Esophagus muscularis mucosa (tissue), 4 donors: ENCODE data around the gene L3MBTL2. TPM values are rescaled to one million over a fixed set of nuclear protein-coding genes. Genes with fewer than 3 reads are reported as not detected.

ENCODE experiments used
- DNase-seq: peaks from one replicate; pipeline ENCODE4 v3.0.0-alpha.2; 2017; ENCODE audit errors: extremely low spot score
- H3K27ac ChIP-seq, 4 donors: fragments of 200-600 bp; sonication (generic); replicated peaks in 1 of 4; 1 replicate in 3 of 4; 2 replicates in 1 of 4; pipeline ENCODE4 v1.5.1; 2016 to 2019; ENCODE audit warnings: mild to moderate bottlenecking in 1 of 4
- H3K27me3 ChIP-seq, 4 donors: fragments of 200-600 bp; sonication (generic); one replicate each; pipeline versions ENCODE4 v1.5.1 to v1.6.0; 2016 to 2019
- H3K36me3 ChIP-seq, 4 donors: fragments of 200-600 bp; sonication (generic); one replicate each; pipeline ENCODE4 v1.5.1; 2016 to 2019
- H3K4me1 ChIP-seq, 4 donors: fragments of 200-600 bp; sonication (generic); one replicate each; pipeline ENCODE4 v1.5.1; 2016 to 2019
- H3K4me3 ChIP-seq, 4 donors: fragments of 200-600 bp; sonication (generic); 1 replicate in 2 of 4; 2 replicates in 2 of 4; pipeline ENCODE4 v1.5.1; 2016 to 2019; ENCODE audit warnings: mild to moderate bottlenecking in 4 of 4, moderate library complexity in 1 of 4
- H3K9me3 ChIP-seq, 4 donors: fragments of 200-600 bp; sonication (generic); 1 replicate in 3 of 4; 2 replicates in 1 of 4; pipeline ENCODE4 v1.5.1; 2016 to 2019
- CTCF ChIP-seq, 3 experiments: fragments of 200-600 bp in 2 of 3; fragments of 450-650 bp in 1 of 3; sonication (generic) in 2 of 3; IDR thresholded peaks; one replicate each; pipeline ENCODE4 v1.5.1; 2017 to 2019; ENCODE audit warnings: antibody characterized with exemption in 3 of 3, mild to moderate bottlenecking in 2 of 3, moderate library complexity in 1 of 3
- EP300 ChIP-seq: sonication (generic); formaldehyde crosslinking; IDR thresholded peaks from one replicate; pipeline ENCODE4 v1.6.1; 2017; ENCODE audit warnings: antibody characterized with exemption
- POLR2A ChIP-seq: fragments of 450-650 bp; IDR thresholded peaks from one replicate; pipeline ENCODE4 v1.6.1; 2017; ENCODE audit warnings: antibody characterized with exemption, moderate library complexity, mild to moderate bottlenecking, low read depth
- POLR2AphosphoS5 ChIP-seq, 2 donors: sonication (generic); formaldehyde crosslinking; IDR thresholded peaks; one replicate each; pipeline ENCODE4 v1.6.1; 2017; ENCODE audit warnings: antibody characterized with exemption in 2 of 2
- WGBS: methylation state at CpG from one replicate; pipeline ENCODE4 v1.1.5; 2018; 5-methylcytosine and 5-hydroxymethylcytosine counted together
- intact Hi-C: fragments of 100-400 bp; cut with DNase I; formaldehyde crosslinking; loops from one replicate; pipeline ENCODE4 v1.15.1; 2023
- total RNA-seq, 4 donors: library from RNA; depleted of rRNA; stranded (reverse); fragments of >200 nt; gene quantifications; one replicate each; pipeline versions ENCODE4 v1.1.0 to v1.2.1, GENCODE V29; 2016

The L3MBTL2 gene
- total RNA-seq, 4 donors from 2014 or later, result 17.4 to 29.9 (median 22.4) TPM

DNA sequence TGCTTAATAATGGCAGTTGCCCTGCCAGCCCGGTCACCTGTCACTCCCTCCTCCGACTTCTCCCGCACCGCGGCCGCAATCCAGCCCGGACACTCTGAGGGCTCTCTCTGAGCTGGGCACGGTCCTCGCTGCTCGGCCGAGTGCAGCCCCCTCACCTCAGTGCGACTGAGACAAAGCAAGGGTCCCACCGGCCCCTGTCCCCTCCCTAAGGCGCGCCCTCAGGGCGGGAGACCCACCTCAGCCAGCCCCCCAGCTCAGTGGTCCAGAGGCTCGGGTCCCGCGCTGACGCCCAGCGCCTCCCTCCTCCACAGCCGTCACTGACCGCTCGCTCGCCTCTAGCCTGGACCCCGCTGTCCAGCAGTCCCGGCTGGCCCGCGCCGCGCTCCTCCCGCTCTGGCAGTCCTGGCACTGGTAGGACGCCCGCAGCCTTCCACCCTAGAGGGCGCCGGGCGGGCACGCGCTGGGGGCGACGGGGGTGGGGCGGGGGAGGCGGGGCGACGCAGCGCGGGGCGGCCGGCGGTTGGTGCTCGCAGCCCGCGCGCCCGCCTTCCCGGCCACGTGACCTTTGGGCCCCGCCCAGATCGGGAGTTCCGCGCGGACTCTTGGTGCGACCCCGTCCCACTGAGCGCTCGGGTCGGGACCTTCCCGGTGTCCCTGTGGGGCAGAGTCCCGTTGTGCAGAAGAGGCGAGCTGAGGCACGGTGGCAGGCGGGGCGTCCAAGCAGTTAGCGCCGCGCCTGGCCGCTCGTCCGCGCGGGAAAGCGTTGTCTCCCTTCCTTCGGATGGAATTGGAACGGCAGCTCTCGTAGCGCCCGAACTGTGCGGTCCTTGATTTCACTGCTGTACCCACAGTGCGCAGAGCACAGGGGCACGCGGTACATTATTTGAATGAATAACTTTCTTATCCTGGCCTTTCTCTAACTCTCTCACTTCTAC lies 7.8 kb upstream of the L3MBTL2 start:
- Histone ChIP-seq H3K36me3 (no peaks in the 10 kb centered on the region), H3K27me3 (no peaks in the 10 kb centered on the region), H3K4me3 (peak overlapping the region; percentile 74 to 81 (median 79)), H3K9me3 (no peaks in the 10 kb centered on the region), H3K4me1 (peaks cover 10 to 21% (median 18%) of the 10 kb centered on the region in 4 donors), H3K27ac (peak overlapping the region; percentile 57 to 70 (median 65))
- intact Hi-C loops, result loop anchor here (5.0 kb wide), 1 partner anchor 105 kb away; the partner anchor contains the start of gene ZC3H7B
- WGBS, result under 1% methylated on average over 23 of the region's 91 CpGs
- peak; percentile 94 for DNase-seq
- peak in 2 of 3 experiments; percentile 12 to 21 for TF ChIP-seq CTCF (IDR thresholded peaks at IDR 0.05)
- TF ChIP-seq EP300, result no peak
- peak; percentile 37 to 50 for TF ChIP-seq POLR2AphosphoS5 (IDR thresholded peaks at IDR 0.05)
- TF ChIP-seq POLR2A, result no peak

DNA sequence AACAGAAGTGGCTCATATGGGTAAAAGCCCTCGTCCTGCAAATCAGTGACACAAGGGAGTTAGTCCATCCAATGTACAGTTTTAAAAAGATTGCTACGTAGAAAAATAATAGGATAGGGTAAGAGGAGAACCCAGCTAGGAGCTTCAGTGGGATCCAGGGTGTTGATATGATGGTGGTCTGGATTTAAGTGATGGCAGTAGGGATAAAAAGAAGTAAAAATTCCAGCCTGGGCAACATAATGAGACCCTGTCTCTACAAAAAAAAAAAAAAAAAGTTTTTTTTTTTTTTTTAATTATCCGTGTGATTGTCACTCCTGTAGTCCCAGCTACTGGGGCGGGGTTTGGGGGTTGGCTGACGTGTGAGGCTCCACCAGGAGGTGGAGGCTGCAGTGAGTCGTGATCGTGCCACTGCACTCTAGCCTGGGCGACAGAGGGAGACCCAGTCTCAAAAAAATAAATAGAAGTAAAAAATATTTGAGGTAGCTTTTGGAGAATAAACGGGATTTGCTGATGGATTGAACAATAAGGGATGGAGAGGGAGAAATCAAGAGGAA lies 7.0 kb upstream of the L3MBTL2 start:
- H3K27ac ChIP-seq, result peak overlapping the region; percentile 57 to 70 (median 65)
- H3K27me3 ChIP-seq, result no peaks in the 10 kb centered on the region
- DNase-seq, result no peak
- H3K4me1 ChIP-seq, result peaks cover 10 to 21% (median 18%) of the 10 kb centered on the region in 4 donors
- intact Hi-C loops, result loop anchor here (5.0 kb wide), 1 partner anchor 104 kb away; the partner anchor contains the start of gene ZC3H7B
- peak overlapping the region; percentile 74 to 81 (median 79) for H3K4me3 ChIP-seq
- WGBS, result 4% methylated on average over 9 of the region's 9 CpGs
- no peaks in the 10 kb centered on the region for H3K36me3 ChIP-seq
- TF ChIP-seq EP300, result no peak
- no peak for TF ChIP-seq CTCF (IDR thresholded peaks at IDR 0.05)
- TF ChIP-seq POLR2AphosphoS5 (IDR thresholded peaks at IDR 0.05), result no peak
- no peak for TF ChIP-seq POLR2A
- H3K9me3 ChIP-seq, result no peaks in the 10 kb centered on the region

DNA sequence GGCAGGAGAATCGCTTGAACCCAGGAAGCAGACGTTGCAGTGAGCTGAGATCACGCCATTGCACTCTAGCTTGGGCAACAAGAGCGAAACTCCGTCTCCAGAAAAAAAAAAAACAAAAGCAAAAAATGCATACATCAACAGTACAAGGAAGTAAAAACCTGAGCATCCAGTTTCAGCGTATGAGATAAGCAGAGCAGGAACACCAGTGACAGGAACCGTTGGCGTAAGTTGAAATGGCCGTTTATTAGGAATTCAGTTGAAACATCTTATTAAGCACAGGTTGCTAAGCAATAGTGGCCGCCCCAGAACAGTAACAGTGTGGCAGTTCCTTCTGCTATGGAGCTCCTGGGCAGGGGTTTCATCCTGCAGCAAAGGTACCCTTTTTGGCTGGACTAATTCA lies 4.0 kb upstream of the L3MBTL2 start:
- TF ChIP-seq POLR2AphosphoS5 (IDR thresholded peaks at IDR 0.05) (no peak), EP300 (no peak), CTCF (IDR thresholded peaks at IDR 0.05) (no peak), POLR2A (no peak)
- H3K4me1 ChIP-seq, result peaks cover 18 to 31% (median 29%) of the 10 kb centered on the region in 4 donors
- no peaks in the 10 kb centered on the region for H3K9me3 ChIP-seq
- DNase-seq, result no peak
- WGBS, result 69% methylated on average over 10 of the region's 10 CpGs
- H3K27ac ChIP-seq, result no peak overlapping the region
- H3K4me3 ChIP-seq, result no peak overlapping the region
- H3K27me3 ChIP-seq, result no peaks in the 10 kb centered on the region
- no peaks in the 10 kb centered on the region for H3K36me3 ChIP-seq
- intact Hi-C loops, result no loop called here

DNA sequence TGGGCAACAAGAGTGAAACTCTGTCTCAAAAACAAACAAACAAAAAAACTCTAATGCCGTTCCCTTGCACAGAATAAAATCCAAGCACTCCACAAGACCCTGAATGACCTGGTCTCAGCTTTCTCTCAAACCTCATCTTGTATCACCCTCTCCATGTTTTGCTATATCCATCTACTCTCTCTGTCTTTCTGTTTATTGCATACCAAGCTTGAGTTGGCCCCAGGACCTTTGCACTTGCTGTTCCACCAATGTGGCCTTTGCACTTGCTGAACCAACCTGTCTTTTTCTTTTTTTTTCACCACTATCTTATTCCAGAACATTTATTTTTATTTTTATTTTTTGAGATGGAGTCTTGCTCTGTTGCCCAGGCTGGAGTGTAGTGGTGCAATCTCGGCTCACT lies 2.0 kb upstream of the L3MBTL2 start:
- WGBS, result 92% methylated on average over 2 of the region's 2 CpGs
- TF ChIP-seq POLR2A (no peak), CTCF (IDR thresholded peaks at IDR 0.05) (no peak), EP300 (no peak), POLR2AphosphoS5 (IDR thresholded peaks at IDR 0.05) (no peak)
- DNase-seq, result no peak
- peaks cover 14 to 24% (median 22%) of the 10 kb centered on the region in 4 donors for H3K4me1 ChIP-seq
- H3K36me3 ChIP-seq, result peaks cover 0 to 10% (median 0%) of the 10 kb centered on the region in 4 donors
- no peak overlapping the region for H3K4me3 ChIP-seq
- no peaks in the 10 kb centered on the region for H3K27me3 ChIP-seq
- no peaks in the 10 kb centered on the region for H3K9me3 ChIP-seq
- intact Hi-C loops, result no loop called here
- no peak overlapping the region for H3K27ac ChIP-seq
